IMR-90 (cell line): ENCODE data around the gene COL9A2. TPM values are rescaled to one million over a fixed set of nuclear protein-coding genes. Genes with fewer than 3 reads are reported as not detected.

Experiments used
- ATAC-seq: fragments of 200-7000 bp; cut with Tn5 transposase; 2 replicates; pipeline ENCODE4 v1.9.1; 2020; ENCODE audit warnings: low read depth, mild to moderate bottlenecking, moderate library complexity
- BruUV-seq: library from RNA; stranded (reverse); fragments of 400-500 nt; replicated peaks from 2 replicates; lab custom pipeline; 2021; lab: Mats Ljungman, UMichigan
- CTCF ChIA-PET: fragments of 300-600 bp; formaldehyde crosslinking; extraction: SDS; loops from one replicate; lab custom pipeline; 2021; ENCODE audit warnings: antibody characterized with exemption; lab: Yijun Ruan, JAX
- POLR2A ChIA-PET: fragments of 300-600 bp; sonication (Branson Sonifier 250); formaldehyde crosslinking; loops from one replicate; lab custom pipeline; 2022; ENCODE audit warnings: antibody characterized with exemption; ENCODE audit not compliant: unreplicated experiment; lab: Charles Lee
- DNase-seq: peaks from one replicate; pipeline ENCODE4 v3.0.0; 2013
- H2AFZ ChIP-seq: replicated peaks from 2 replicates; pipeline ENCODE3; 2013; ENCODE audit warnings: low read length, mild to moderate bottlenecking; ENCODE audit not compliant: poor library complexity
- H2AK5ac ChIP-seq: 2 replicates; pipeline ENCODE4 v1.6.1; 2013; ENCODE audit warnings: low read depth, low read length, inconsistent platforms
- H2AK9ac ChIP-seq: replicated peaks from 2 replicates; pipeline ENCODE3; 2013; ENCODE audit warnings: mild to moderate bottlenecking, low read depth, low read length, moderate library complexity; ENCODE audit not compliant: poor library complexity
- H2BK120ac ChIP-seq: 2 replicates; pipeline ENCODE4 v1.6.1; 2013; ENCODE audit warnings: low read depth, low read length, inconsistent platforms
- H2BK15ac ChIP-seq: 3 replicates; pipeline ENCODE4 v1.6.1; 2013; ENCODE audit warnings: low read depth, low read length, inconsistent platforms
- H2BK20ac ChIP-seq: 2 replicates; pipeline ENCODE4 v1.6.1; 2013; ENCODE audit warnings: low read depth, mild to moderate bottlenecking, inconsistent platforms, low read length, moderate library complexity
- H2BK5ac ChIP-seq: 2 replicates; pipeline ENCODE4 v1.6.1; 2013; ENCODE audit warnings: mild to moderate bottlenecking, low read depth, low read length, inconsistent platforms; ENCODE audit not compliant: poor library complexity, severe bottlenecking
- H3K14ac ChIP-seq: replicated peaks from 2 replicates; pipeline ENCODE4 v1.6.1; 2013; ENCODE audit warnings: low read depth, low read length, inconsistent platforms
- H3K18ac ChIP-seq: 2 replicates; pipeline ENCODE4 v1.6.1; 2013; ENCODE audit warnings: low read depth, low read length, control low read depth
- H3K23ac ChIP-seq: 2 replicates; pipeline ENCODE4 v1.6.1; 2013; ENCODE audit warnings: low read depth, low read length, inconsistent platforms
- H3K27ac ChIP-seq: 2 replicates; pipeline ENCODE4 v1.5.1; 2013; ENCODE audit warnings: mild to moderate bottlenecking, control low read depth, low read length; ENCODE audit not compliant: insufficient read depth
- H3K27me3 ChIP-seq: 2 replicates; pipeline ENCODE4 v1.6.1; 2013; ENCODE audit warnings: low read length; ENCODE audit not compliant: control insufficient read depth, insufficient read depth
- H3K36me3 ChIP-seq: 2 replicates; pipeline ENCODE4 v1.6.1; 2013; ENCODE audit warnings: low read length, mixed read lengths; ENCODE audit not compliant: control insufficient read depth, insufficient read depth
- H3K4ac ChIP-seq: 2 replicates; pipeline ENCODE4 v1.6.1; 2013; ENCODE audit warnings: low read depth, low read length, inconsistent platforms
- H3K4me1 ChIP-seq: 2 replicates; pipeline ENCODE4 v1.6.1; 2013; ENCODE audit warnings: low read length, mixed read lengths; ENCODE audit not compliant: control insufficient read depth, insufficient read depth
- H3K4me2 ChIP-seq: 2 replicates; pipeline ENCODE4 v1.6.1; 2013; ENCODE audit warnings: low read depth, mild to moderate bottlenecking, control low read depth, low read length, moderate library complexity
- H3K4me3 ChIP-seq: 2 replicates; pipeline ENCODE4 v1.5.1; 2013; ENCODE audit warnings: low read depth, mild to moderate bottlenecking, control low read depth, low read length, moderate library complexity; ENCODE audit not compliant: insufficient read depth
- H3K56ac ChIP-seq: 2 replicates; pipeline ENCODE4 v1.6.1; 2013; ENCODE audit warnings: low read length, inconsistent platforms; ENCODE audit not compliant: insufficient read depth; ENCODE audit errors: extremely low read depth
- H3K79me1 ChIP-seq, 2 experiments: 2 replicates each; pipeline ENCODE4 v1.6.1; 2013; ENCODE audit warnings: low read length in 2 of 2, inconsistent platforms in 1 of 2, low read depth in 1 of 2
- H3K9ac ChIP-seq: 2 replicates; pipeline ENCODE4 v1.6.1; 2013; ENCODE audit warnings: low read depth, low read length, control low read depth
- H3K9me1 ChIP-seq: 2 replicates; pipeline ENCODE4 v1.6.1; 2013; ENCODE audit warnings: low read length, inconsistent platforms; ENCODE audit not compliant: insufficient read depth
- H3K9me3 ChIP-seq: 2 replicates; pipeline ENCODE4 v1.6.1; 2013; ENCODE audit warnings: low read length; ENCODE audit not compliant: control insufficient read depth, insufficient read depth
- H4K20me1 ChIP-seq: 2 replicates; pipeline ENCODE4 v1.6.1; 2013; ENCODE audit warnings: low read length, inconsistent platforms; ENCODE audit not compliant: insufficient read depth
- H4K5ac ChIP-seq: 2 replicates; pipeline ENCODE4 v1.6.1; 2013; ENCODE audit warnings: mild to moderate bottlenecking, low read depth, low read length, control low read depth
- H4K8ac ChIP-seq, 2 experiments: 2 replicates each; pipeline ENCODE4 v1.6.1; 2013; ENCODE audit warnings: low read depth in 2 of 2, low read length in 2 of 2, control low read depth in 1 of 2, inconsistent platforms in 1 of 2
- H4K91ac ChIP-seq: 2 replicates; pipeline ENCODE4 v1.6.1; 2013; ENCODE audit warnings: low read depth, low read length, inconsistent platforms; ENCODE audit not compliant: insufficient read depth
- BHLHE40 ChIP-seq: fragments of 150-350 bp; IDR thresholded peaks from 2 replicates; pipeline ENCODE4 v1.6.1; 2016; ENCODE audit warnings: mild to moderate bottlenecking, low read depth, low read length
- ELK1 ChIP-seq: fragments of 150-350 bp; IDR thresholded peaks from 2 replicates; pipeline ENCODE4 v1.6.1; 2016; ENCODE audit warnings: low read depth, mild to moderate bottlenecking, low read length, moderate library complexity, borderline replicate concordance
- FOS ChIP-seq: fragments of 150-350 bp; IDR thresholded peaks from 2 replicates; pipeline ENCODE4 v1.6.1; 2016; ENCODE audit warnings: low read depth, low read length
- MXI1 ChIP-seq: IDR thresholded peaks from 2 replicates; pipeline ENCODE4 v1.6.1; 2012; ENCODE audit warnings: low read depth, mild to moderate bottlenecking, low read length, moderate library complexity, borderline replicate concordance
- NFE2L2 ChIP-seq: fragments of 150-350 bp; IDR thresholded peaks from 2 replicates; pipeline ENCODE4 v1.6.1; 2016; ENCODE audit warnings: low read depth, mild to moderate bottlenecking, low read length
- WGBS, 2 experiments: methylation state at CpG; one replicate each; pipeline versions ENCODE4 v1.1.5 to v1.1.7; 2013; ENCODE audit warnings: missing lambda C conversion rate in 2 of 2; ENCODE audit not compliant: insufficient read length in 1 of 2; ENCODE audit errors: extremely low coverage in 2 of 2; 5-methylcytosine and 5-hydroxymethylcytosine counted together
- dilution Hi-C: fragments of 300-500 bp; cut with HindIII; formaldehyde crosslinking; loops from one replicate; pipeline ENCODE4 v1.14.3; 2018; ENCODE audit warnings: low sequenced_read_pairs; ENCODE audit not compliant: unreplicated experiment
- in situ Hi-C: fragments of 300-500 bp; cut with MboI; formaldehyde crosslinking; loops from 3 replicates; pipeline ENCODE4 v1.14.3; 2019; ENCODE audit warnings: low sequenced_read_pairs, inconsistent platforms, mixed read lengths
- intact Hi-C: fragments of 100-400 bp; cut with micrococcal nuclease; formaldehyde crosslinking; loops from 2 replicates; pipeline ENCODE4 v1.10.0; 2022
- polyA plus RNA-seq, 3 experiments: library from polyadenylated mRNA; depleted of rRNA; stranded (reverse); fragments of >200 nt; gene quantifications; 2 replicates each; pipeline ENCODE4 v1.2.3, GENCODE V29; 2012; ENCODE audit warnings: low replicate concordance in 1 of 3
- total RNA-seq: library from RNA; depleted of rRNA; stranded (reverse); fragments of >200 nt; gene quantifications from 2 replicates; pipeline ENCODE4 v1.2.3, GENCODE V29; 2012

Gene COL9A2
- total and polyA plus RNA-seq, 2 of the 4 experiments (the other 2 are of a cell fraction), result 0.90 to 1.6 TPM

GRCh38 chr1:40303790-40304189, 13.3 kb downstream of the COL9A2 start:
- H4K20me1 ChIP-seq, result no peaks in the 10 kb centered on the region
- no peak overlapping the region for H4K8ac ChIP-seq
- dilution Hi-C loops (no loop called here), in situ Hi-C loops (no loop called here), intact Hi-C loops (no loop called here)
- H2AK9ac ChIP-seq, result no peak overlapping the region
- H2BK5ac ChIP-seq, result no peak overlapping the region
- no peak overlapping the region for H2BK15ac ChIP-seq
- no peak overlapping the region for H3K9ac ChIP-seq
- no peak overlapping the region for H2BK120ac ChIP-seq
- no TSS peak for BruUV-seq
- H3K9me3 ChIP-seq, result no peaks in the 10 kb centered on the region
- H3K18ac ChIP-seq, result no peak overlapping the region
- H4K91ac ChIP-seq, result no peak overlapping the region
- no peak overlapping the region for H3K14ac ChIP-seq
- H3K27ac ChIP-seq, result no peak overlapping the region
- H3K27me3 ChIP-seq, result no peaks in the 10 kb centered on the region; the same call in 1 of the 2 replicates
- no peak overlapping the region for H3K4ac ChIP-seq
- no peak overlapping the region for H3K23ac ChIP-seq
- no peaks in the 10 kb centered on the region for H3K9me1 ChIP-seq
- no peak overlapping the region for H3K56ac ChIP-seq
- no peaks in the 10 kb centered on the region for H3K79me1 ChIP-seq
- no peak overlapping the region for H2BK20ac ChIP-seq
- no peaks in the 10 kb centered on the region for H3K4me1 ChIP-seq
- no peak overlapping the region for H2AK5ac ChIP-seq
- ATAC-seq, result no peak
- CTCF ChIA-PET, result no interaction called here
- WGBS, 2 experiments, result 70% methylated on average over 10 of the region's 33 CpGs; no CpG with 5 or more reads in 1 of the 2 experiments
- POLR2A ChIA-PET, result no interaction called here
- H3K4me2 ChIP-seq, result no peak overlapping the region
- no peak for DNase-seq
- H2AFZ ChIP-seq, result no peak overlapping the region
- no peak for TF ChIP-seq FOS
- TF ChIP-seq MXI1, result no peak
- no peak for TF ChIP-seq NFE2L2
- TF ChIP-seq ELK1, result no peak
- no peak for TF ChIP-seq BHLHE40
- H3K36me3 ChIP-seq, result no peaks in the 10 kb centered on the region
- no peak overlapping the region for H3K4me3 ChIP-seq
- no peak overlapping the region for H4K5ac ChIP-seq
